HFFc6 (cell line): Measurements from ENCODE around the gene S100PBP. TPM values are rescaled to one million over a fixed set of nuclear protein-coding genes. Genes with fewer than 3 reads are reported as not detected.
A peak's percentile ranks its signal among the peaks of the same experiment; 100 is the strongest.

Experiments used
- DNase-seq: peaks from one replicate; pipeline ENCODE4 v3.0.0-alpha.2; 2018
- H3K27ac Mint-ChIP-seq: 2 replicates; pipeline ENCODE4 v1.8.0; 2020; ENCODE audit warnings: mild to moderate bottlenecking, mixed read lengths
- H3K27me3 Mint-ChIP-seq: 2 replicates; pipeline ENCODE4 v1.8.0; 2021; ENCODE audit warnings: mild to moderate bottlenecking, moderate library complexity, mixed read lengths; ENCODE audit not compliant: insufficient read depth
- H3K36me3 Mint-ChIP-seq: 2 replicates; pipeline ENCODE4 v1.8.0; 2021; ENCODE audit warnings: low read depth, mixed read lengths
- H3K4me1 Mint-ChIP-seq: 2 replicates; pipeline ENCODE4 v1.8.0; 2020; ENCODE audit warnings: low read depth, mixed read lengths
- H3K4me3 Mint-ChIP-seq: 2 replicates; pipeline ENCODE4 v1.8.0; 2020; ENCODE audit warnings: mild to moderate bottlenecking, moderate library complexity, mixed read lengths
- H3K9me3 Mint-ChIP-seq: 2 replicates; pipeline ENCODE4 v1.8.0; 2020; ENCODE audit warnings: mild to moderate bottlenecking, mixed read lengths
- total RNA-seq, 6 experiments: library from RNA; stranded (reverse); fragmentation: NEBNext Ultra II Directional; extraction: Animal tissue kit (Norgen Biotek cat#: 25700); gene quantifications; 2 replicates in 1 of 6; 3 replicates in 5 of 6; pipeline ENCODE4 v1.2.3, GENCODE V29; 2021
- TF ChIP-seq, protein P1 (sequence below): fragments of 200-600 bp; sonication (generic); IDR thresholded peaks from 2 replicates; pipeline ENCODE4 v1.5.0; 2021; ENCODE audit warnings: antibody characterized with exemption, mild to moderate bottlenecking

The S100PBP gene
- total RNA-seq, 6 experiments from 2014 or later = 20.0 to 24.9 (median 21.6) TPM

DNA sequence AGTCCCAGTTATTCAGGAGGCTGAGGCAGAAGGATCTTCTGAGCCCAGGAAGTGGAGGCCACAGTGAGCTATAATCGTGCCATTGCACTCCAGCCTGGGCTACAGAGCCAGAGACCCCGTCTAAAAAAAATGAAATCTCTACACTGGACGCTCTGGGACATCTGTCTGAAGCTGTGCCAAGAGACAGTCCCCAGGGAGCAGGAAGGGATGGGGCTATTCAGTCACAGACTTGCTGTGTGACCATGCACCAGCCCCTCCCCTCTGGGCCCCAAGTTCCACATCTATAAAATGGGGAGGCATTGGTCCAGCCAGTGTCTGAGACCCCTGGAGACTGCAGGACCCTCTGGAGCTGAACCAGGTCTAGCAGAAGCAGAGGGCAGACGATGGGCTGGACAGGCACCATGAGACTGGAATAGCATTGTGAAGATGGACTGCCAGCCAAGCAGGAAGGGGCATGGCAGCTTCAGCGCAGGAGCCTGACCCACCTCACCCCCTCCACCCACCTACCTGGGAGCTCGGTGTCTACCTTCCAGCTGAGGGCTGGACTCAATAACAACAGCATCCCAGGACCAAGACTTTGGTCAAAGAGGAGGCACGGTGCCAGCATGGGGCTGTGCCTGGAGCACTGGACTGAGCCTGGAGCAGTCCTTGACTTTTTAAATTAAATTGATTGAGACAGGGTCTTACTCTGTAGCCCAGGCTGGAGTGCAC is 82.3 kb downstream of the S100PBP start:
- Mint-ChIP-seq H3K4me3 (peak overlapping the region; percentile 82; the same call in 1 of the 2 replicates), H3K36me3 (no peaks in the 10 kb centered on the region), H3K9me3 (no peaks in the 10 kb centered on the region), H3K27me3 (peaks cover 4% of the 10 kb centered on the region), H3K27ac (no peak overlapping the region), H3K4me1 (peaks cover 8% of the 10 kb centered on the region; the same call in 1 of the 2 replicates)
- no peak for DNase-seq
- TF ChIP-seq, protein P1, sequence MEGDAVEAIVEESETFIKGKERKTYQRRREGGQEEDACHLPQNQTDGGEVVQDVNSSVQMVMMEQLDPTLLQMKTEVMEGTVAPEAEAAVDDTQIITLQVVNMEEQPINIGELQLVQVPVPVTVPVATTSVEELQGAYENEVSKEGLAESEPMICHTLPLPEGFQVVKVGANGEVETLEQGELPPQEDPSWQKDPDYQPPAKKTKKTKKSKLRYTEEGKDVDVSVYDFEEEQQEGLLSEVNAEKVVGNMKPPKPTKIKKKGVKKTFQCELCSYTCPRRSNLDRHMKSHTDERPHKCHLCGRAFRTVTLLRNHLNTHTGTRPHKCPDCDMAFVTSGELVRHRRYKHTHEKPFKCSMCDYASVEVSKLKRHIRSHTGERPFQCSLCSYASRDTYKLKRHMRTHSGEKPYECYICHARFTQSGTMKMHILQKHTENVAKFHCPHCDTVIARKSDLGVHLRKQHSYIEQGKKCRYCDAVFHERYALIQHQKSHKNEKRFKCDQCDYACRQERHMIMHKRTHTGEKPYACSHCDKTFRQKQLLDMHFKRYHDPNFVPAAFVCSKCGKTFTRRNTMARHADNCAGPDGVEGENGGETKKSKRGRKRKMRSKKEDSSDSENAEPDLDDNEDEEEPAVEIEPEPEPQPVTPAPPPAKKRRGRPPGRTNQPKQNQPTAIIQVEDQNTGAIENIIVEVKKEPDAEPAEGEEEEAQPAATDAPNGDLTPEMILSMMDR = no peak

DNA sequence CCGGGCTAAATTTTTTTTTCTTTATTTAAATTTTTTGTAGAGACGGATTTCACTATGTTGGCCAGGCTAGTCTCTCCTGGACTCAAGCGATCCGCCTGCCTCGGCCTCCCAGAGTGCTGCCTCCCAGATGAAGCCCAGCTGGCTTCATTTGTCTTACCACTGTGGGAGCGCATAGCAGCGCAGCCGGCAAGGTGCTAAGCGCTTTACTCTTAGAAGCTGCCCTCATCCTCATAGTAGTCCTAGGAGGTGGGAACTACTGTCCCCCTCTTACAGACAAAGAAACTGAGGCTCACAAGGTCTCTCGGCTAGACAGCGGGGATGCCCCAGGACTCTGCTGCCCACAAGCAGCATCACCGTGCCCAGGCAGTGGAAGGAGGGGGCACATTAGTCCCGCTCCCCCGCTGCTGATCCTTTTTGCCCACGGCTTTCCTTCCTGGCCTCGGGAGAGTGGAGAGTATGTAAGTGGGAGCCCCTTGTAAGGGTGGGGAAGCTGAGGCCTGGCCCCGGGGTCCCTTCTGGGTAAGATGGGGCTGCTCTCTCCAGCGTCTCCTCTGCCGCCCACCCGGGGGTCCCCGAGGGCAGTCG is 83.0 kb downstream of the S100PBP start:
- H3K36me3 Mint-ChIP-seq = no peaks in the 10 kb centered on the region
- H3K4me1 Mint-ChIP-seq = peaks cover 8% of the 10 kb centered on the region; the same call in 1 of the 2 replicates
- DNase-seq = no peak
- no peak overlapping the region for H3K27ac Mint-ChIP-seq
- TF ChIP-seq, protein P1 = no peak
- H3K27me3 Mint-ChIP-seq = peaks cover 4% of the 10 kb centered on the region
- H3K9me3 Mint-ChIP-seq = no peaks in the 10 kb centered on the region
- peak overlapping the region; percentile 82 for H3K4me3 Mint-ChIP-seq

DNA sequence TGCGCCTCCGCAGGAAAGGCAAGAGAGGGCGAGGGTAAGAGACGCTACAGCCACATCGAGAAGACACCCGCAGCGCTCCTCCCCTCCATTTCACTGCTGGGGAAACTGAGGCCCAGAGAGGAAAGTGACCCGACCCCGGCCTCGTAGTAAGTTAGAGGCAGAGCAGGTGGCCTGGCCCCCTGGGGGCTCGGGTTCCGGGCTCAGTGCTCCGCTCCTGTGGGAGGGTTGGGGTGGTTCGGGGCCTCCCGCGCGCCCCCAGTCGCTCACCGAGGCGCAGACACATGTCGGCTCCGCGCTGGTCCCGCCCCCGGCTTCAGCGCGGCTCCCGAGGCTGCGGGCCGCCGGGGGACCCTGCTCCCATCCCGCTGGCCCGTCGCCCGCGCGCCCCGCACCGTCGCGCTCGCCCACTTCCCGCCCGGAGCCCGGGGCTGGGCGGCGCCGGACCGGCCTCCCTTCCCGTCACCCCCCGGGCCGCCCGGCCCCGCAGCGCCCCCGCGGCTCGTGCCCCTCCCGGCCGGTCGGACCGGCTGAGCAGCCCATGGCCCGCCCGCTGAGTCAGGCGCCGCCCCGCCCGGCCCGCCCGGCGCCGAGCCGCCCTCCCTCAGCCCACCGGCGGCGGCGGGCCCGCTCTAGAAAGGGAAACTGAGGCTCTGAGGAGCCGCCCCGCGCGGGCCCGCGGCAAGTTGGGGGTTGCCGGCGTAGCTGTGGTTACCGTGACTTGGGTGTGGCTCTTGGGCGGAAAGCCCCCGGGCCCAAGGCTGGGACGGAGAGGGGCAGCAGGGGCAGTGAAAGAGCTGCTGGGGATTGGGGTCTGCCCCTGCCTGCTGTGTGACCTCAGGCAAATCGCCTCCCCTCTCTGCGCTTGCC is 83.7 kb downstream of the S100PBP start, which contains the start of gene TMEM54:
TSS of gene TMEM54 (minus strand) at position 434 of the 867 bp plus-strand sequence. CDS start at position 283, 151 bp downstream.
- H3K4me3 Mint-ChIP-seq = peak within 1 kb of the TSS; percentile 85
- DNase-seq = no peak
- no peaks in the 10 kb centered on the region for H3K36me3 Mint-ChIP-seq
- TF ChIP-seq, protein P1 = no peak
- peak within 1 kb of the TSS; percentile 51 for H3K27ac Mint-ChIP-seq
- no peaks in the 10 kb centered on the region for H3K9me3 Mint-ChIP-seq
- peaks cover 4% of the 10 kb centered on the region for H3K27me3 Mint-ChIP-seq
- peaks cover 8% of the 10 kb centered on the region; the same call in 1 of the 2 replicates for H3K4me1 Mint-ChIP-seq

DNA sequence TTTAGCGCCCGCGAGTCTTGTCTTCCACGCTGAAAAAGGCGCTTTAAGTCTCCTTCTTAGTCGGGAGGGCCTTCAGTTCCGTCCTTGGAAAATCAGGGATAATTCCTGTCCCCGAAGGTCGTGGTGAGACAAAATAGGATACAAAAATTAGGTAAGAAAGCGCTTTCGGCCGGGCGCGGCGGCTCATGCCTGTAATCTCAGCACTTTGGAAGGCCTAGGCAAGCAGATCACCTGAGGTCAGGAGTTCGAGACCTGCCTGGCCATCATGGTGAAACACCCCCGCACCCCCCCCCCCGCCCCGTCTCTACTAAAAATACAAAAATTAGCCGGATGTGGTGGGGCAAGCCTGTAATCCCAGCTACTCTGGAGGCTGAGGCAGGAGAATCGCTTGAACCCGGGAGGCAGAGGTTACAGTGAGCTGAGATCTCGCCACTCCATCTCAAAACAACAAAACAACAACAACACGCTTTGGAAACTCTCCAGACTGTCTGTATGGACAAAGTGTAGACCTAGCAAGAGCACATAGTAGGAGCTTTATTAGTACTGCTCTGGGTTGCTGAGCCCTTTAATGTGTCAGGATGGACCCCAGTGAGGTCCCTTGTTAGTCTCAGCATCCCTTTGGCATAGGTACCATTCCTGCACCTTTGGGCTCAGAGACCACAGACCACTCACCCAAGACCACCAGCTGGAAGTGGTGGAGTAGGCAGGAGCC is 84.5 kb downstream of the S100PBP start:
- Mint-ChIP-seq H3K27me3 (peaks cover 4% of the 10 kb centered on the region), H3K4me1 (peaks cover 8% of the 10 kb centered on the region; the same call in 1 of the 2 replicates), H3K4me3 (peak overlapping the region; percentile 85), H3K27ac (peak overlapping the region; percentile 51), H3K9me3 (no peaks in the 10 kb centered on the region), H3K36me3 (no peaks in the 10 kb centered on the region)
- no peak for DNase-seq
- TF ChIP-seq, protein P1 = no peak

DNA sequence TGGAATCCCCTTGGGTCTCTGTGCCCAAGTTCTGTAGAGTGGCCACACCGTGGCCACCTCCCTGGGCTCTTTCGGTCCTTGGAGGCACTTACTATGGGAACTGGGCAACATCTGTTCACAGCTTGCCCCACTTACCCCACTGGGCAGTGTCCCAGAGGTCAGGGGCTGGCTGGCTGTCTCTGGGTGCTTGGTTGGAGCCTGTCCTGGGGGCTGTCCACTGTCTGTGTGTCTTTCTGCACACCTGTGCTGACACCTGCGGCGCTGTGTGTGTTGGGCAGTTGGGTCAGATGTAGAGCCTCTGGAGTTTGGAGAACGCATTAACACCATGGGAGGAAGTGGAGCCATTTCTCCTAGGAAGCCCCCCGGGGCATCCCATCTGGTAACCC is 85.1 kb downstream of the S100PBP start:
- Mint-ChIP-seq H3K27me3 (peaks cover 4% of the 10 kb centered on the region), H3K36me3 (no peaks in the 10 kb centered on the region)
- no peak for DNase-seq

More for the DNA sequence above, 85.1 kb downstream of the S100PBP start:
- Mint-ChIP-seq H3K9me3 (no peaks in the 10 kb centered on the region), H3K4me1 (peaks cover 3% of the 10 kb centered on the region; the same call in 1 of the 2 replicates), H3K4me3 (no peak overlapping the region; the same call in 1 of the 2 replicates), H3K27ac (no peak overlapping the region)
- TF ChIP-seq, protein P1 = no peak
